Osteocyte (in vitro differentiated cells): ENCODE measurements around the gene MDP1. TPM values are rescaled to one million over a fixed set of nuclear protein-coding genes. Genes with fewer than 3 reads are reported as not detected.

Experiments used
- DNase-seq: peaks from one replicate; pipeline ENCODE4 v3.0.0; 2021; ENCODE audit warnings: mixed read lengths; ENCODE audit not compliant: unreplicated experiment; ENCODE audit errors: extremely low spot score
- H3K27ac Mint-ChIP-seq: one replicate; pipeline ENCODE4 v1.8.0; 2021; ENCODE audit warnings: mild to moderate bottlenecking, mixed read lengths; ENCODE audit not compliant: unreplicated experiment
- H3K27me3 Mint-ChIP-seq: one replicate; pipeline ENCODE4 v1.8.0; 2021; ENCODE audit warnings: mixed read lengths; ENCODE audit not compliant: unreplicated experiment
- H3K36me3 Mint-ChIP-seq: one replicate; pipeline ENCODE4 v1.8.0; 2021; ENCODE audit warnings: mixed read lengths; ENCODE audit not compliant: unreplicated experiment
- H3K4me1 Mint-ChIP-seq: one replicate; pipeline ENCODE4 v1.8.0; 2021; ENCODE audit warnings: mixed read lengths; ENCODE audit not compliant: unreplicated experiment
- H3K4me3 Mint-ChIP-seq: one replicate; pipeline ENCODE4 v1.8.0; 2021; ENCODE audit warnings: mild to moderate bottlenecking, moderate library complexity, mixed read lengths; ENCODE audit not compliant: unreplicated experiment
- H3K9me3 Mint-ChIP-seq: one replicate; pipeline ENCODE4 v1.8.0; 2021; ENCODE audit warnings: mixed read lengths; ENCODE audit not compliant: unreplicated experiment
- total RNA-seq: library from RNA; stranded (reverse); gene quantifications from 2 replicates; pipeline ENCODE4 v1.2.1, GENCODE V29; 2021
- TF ChIP-seq, protein P1 (sequence below): fragments of 200-600 bp; sonication (generic); IDR thresholded peaks from 2 replicates; pipeline ENCODE4 v1.5.0; 2021; ENCODE audit warnings: antibody characterized with exemption, mild to moderate bottlenecking, moderate library complexity

The MDP1 gene
- total RNA-seq, 1 donor from 2014 or later = 25.4 TPM

DNA sequence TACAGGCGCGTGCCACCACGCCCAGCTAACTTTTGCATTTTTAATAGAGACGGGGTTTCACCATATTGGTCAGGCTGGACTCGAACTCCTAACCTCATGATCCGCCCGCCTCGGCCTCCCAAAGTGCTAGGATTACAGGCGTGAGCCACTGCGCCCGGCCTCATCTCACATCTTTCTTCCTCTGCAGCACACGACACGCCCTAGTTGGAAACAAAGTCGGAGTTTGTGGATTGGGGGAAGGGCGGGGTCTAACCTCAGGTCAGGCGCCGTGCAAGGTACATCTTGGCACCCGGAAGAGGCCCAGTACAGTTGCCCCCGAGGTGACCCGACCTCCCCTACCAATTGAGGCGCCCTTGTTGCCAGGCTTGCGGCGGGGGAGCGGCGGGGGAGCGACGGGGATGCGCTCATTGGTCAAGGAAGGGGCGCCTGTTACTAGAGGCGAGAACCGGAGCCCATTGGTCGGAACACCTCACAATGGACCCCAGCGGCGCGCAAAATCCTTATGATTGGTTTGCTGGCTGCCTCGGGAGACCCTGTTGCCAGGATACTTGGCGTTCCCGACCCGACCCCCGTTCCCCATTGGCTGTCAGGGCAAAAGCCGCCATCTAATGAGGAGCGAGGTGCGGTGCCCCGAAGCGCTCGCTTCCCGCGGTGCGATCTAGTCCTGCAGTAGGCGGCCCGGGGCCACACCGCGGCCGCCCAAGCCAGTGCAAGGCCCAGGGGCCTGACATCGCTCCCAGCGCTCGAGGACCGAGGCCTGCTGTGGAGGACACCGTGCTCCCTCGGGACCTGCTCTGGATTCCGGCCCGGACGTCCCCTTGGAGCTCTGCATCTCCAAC, 44.2 kb downstream of the MDP1 start, which contains the start of gene REC8:
TSS of gene REC8 (plus strand) at position 659 of the 839 bp plus-strand sequence. CDS start 473 bp downstream, outside the sequence.
- Mint-ChIP-seq H3K9me3 (no peaks in the 10 kb centered on the region), H3K36me3 (peaks cover 19% of the 10 kb centered on the region), H3K4me3 (peak within 1 kb of the TSS; percentile 12), H3K27me3 (no peaks in the 10 kb centered on the region), H3K27ac (no peak within 1 kb of the TSS), H3K4me1 (peaks cover 4% of the 10 kb centered on the region)
- TF ChIP-seq, protein P1, sequence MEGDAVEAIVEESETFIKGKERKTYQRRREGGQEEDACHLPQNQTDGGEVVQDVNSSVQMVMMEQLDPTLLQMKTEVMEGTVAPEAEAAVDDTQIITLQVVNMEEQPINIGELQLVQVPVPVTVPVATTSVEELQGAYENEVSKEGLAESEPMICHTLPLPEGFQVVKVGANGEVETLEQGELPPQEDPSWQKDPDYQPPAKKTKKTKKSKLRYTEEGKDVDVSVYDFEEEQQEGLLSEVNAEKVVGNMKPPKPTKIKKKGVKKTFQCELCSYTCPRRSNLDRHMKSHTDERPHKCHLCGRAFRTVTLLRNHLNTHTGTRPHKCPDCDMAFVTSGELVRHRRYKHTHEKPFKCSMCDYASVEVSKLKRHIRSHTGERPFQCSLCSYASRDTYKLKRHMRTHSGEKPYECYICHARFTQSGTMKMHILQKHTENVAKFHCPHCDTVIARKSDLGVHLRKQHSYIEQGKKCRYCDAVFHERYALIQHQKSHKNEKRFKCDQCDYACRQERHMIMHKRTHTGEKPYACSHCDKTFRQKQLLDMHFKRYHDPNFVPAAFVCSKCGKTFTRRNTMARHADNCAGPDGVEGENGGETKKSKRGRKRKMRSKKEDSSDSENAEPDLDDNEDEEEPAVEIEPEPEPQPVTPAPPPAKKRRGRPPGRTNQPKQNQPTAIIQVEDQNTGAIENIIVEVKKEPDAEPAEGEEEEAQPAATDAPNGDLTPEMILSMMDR = no peak
- DNase-seq = no peak

DNA sequence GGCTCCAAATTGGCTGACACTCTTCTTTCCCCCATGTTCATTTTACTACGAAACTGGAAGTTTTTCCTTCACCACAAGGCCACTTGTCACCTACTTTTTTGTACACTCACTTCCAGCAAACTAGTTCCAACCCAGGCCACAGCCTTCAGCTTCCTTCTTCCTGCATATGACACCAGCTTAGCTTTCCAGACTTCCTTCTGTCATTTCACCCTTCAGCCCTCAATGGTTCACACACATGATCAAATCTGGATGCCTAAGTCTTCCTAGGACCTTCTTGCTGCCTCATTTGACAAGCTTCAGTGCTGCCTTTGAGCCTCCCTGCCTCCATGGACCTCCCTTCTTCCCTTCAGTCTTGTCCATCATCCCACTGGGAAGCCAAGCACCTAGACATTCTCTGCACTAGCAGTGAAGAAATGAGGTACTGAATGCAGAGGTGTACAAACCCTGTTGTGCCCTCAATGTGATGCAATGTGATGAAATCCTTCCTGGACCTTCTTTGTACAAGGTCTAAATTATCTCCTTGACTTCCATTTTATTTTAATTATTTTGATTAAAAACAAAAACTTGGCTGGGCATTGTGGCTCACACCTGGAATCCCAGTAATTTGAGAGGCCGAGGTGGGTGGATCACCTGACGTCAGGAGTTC, 48.3 kb downstream of the MDP1 start:
- peaks cover 45% of the 10 kb centered on the region for H3K36me3 Mint-ChIP-seq
- H3K27me3 Mint-ChIP-seq = no peaks in the 10 kb centered on the region
- H3K4me1 Mint-ChIP-seq = peaks cover 12% of the 10 kb centered on the region
- peak overlapping the region; percentile 63 for H3K27ac Mint-ChIP-seq
- H3K9me3 Mint-ChIP-seq = no peaks in the 10 kb centered on the region
- DNase-seq = no peak
- H3K4me3 Mint-ChIP-seq = no peak overlapping the region
- TF ChIP-seq, protein P1 = no peak

DNA sequence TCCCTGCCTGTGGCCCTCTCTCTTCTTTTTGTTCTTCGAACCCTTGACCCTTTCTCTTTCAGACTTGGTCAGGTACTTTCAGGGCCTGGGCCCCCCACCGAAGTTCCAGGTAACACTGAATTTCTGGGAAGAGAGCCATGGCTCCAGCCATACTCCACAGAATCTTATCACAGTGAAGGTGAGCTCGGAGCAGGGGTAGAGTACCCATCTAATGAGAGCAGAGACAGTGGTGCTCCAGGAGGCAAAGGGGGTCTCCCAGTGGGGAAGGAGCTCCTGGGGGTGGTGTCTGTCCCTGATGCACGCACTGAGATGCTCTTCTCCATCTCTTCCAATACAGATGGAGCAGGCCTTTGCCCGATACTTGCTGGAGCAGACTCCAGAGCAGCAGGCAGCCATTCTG, 50.1 kb downstream of the MDP1 start:
- Mint-ChIP-seq H3K4me1 (peaks cover 23% of the 10 kb centered on the region), H3K36me3 (peaks cover 50% of the 10 kb centered on the region), H3K9me3 (no peaks in the 10 kb centered on the region), H3K4me3 (no peak overlapping the region), H3K27ac (no peak overlapping the region), H3K27me3 (no peaks in the 10 kb centered on the region)
- DNase-seq = no peak
- TF ChIP-seq, protein P1 = no peak

DNA sequence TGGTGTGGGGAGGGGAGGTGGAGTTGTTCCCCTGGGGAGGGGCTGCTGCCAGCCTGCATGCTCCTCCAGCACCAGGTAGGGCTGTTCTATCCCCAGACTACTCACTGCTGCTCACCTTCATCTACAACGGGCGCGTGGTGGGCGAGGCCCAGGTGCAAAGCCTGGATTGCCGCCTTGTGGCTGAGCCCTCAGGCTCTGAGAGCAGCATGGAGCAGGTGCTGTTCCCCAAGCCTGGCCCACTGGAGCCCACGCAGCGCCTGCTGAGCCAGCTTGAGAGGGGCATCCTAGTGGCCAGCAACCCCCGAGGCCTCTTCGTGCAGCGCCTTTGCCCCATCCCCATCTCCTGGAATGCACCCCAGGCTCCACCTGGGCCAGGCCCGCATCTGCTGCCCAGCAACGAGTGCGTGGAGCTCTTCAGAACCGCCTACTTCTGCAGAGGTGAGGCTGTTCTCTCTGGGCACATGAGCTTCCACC, 51.3 kb downstream of the MDP1 start:
- Mint-ChIP-seq H3K4me1 (peaks cover 25% of the 10 kb centered on the region), H3K4me3 (no peak overlapping the region), H3K9me3 (no peaks in the 10 kb centered on the region), H3K27me3 (no peaks in the 10 kb centered on the region), H3K36me3 (peaks cover 45% of the 10 kb centered on the region), H3K27ac (no peak overlapping the region)
- no peak for DNase-seq
- TF ChIP-seq, protein P1 = no peak

Other genes with a start within 250 kb of the MDP1 start
- gene DHRS4L2, start 227.1 kb downstream of the MDP1 start, total RNA-seq = 15.9 and 17.1 TPM in 2 replicates
- 0.31 and 0.35 TPM in 2 replicates for gene CARMIL3, start 164.1 kb downstream of the MDP1 start, total RNA-seq
- gene CPNE6, start 144.5 kb downstream of the MDP1 start, total RNA-seq = not detected in 2 replicates
- gene PCK2, start 121.8 kb downstream of the MDP1 start, total RNA-seq = 66.0 and 75.1 TPM in 2 replicates
- gene DCAF11, start 101.3 kb downstream of the MDP1 start, total RNA-seq = 50.2 and 52.8 TPM in 2 replicates
- gene NRL, start 101.1 kb downstream of the MDP1 start, total RNA-seq = 1.2 and 1.9 TPM in 2 replicates
- 0.63 and 0.73 TPM in 2 replicates for gene FITM1, start 85.4 kb downstream of the MDP1 start, total RNA-seq
- 154 and 156 TPM in 2 replicates for gene PSME1, start 79.9 kb downstream of the MDP1 start, total RNA-seq
- 13.6 and 15.6 TPM in 2 replicates for gene EMC9, start 74.5 kb downstream of the MDP1 start, total RNA-seq
- 86.2 and 91.8 TPM in 2 replicates for gene PSME2, start 69.5 kb downstream of the MDP1 start, total RNA-seq
- gene RNF31, start 68.6 kb downstream of the MDP1 start, total RNA-seq = 65.9 and 66.5 TPM in 2 replicates
- gene IRF9, start 54.8 kb downstream of the MDP1 start, total RNA-seq = 58.9 and 62.5 TPM in 2 replicates
- gene REC8, start 44.0 kb downstream of the MDP1 start, total RNA-seq = 8.1 and 11.5 TPM in 2 replicates
- gene IPO4, start 27.2 kb downstream of the MDP1 start, total RNA-seq = 34.6 and 36.5 TPM in 2 replicates
- gene TM9SF1, start 20.6 kb downstream of the MDP1 start, total RNA-seq = 69.5 and 81.8 TPM in 2 replicates
- not detected in 2 replicates for gene TSSK4, start 10.4 kb downstream of the MDP1 start, total RNA-seq
- gene CHMP4A, start 2.6 kb downstream of the MDP1 start, total RNA-seq = 38.1 and 45.3 TPM in 2 replicates
- 158 and 164 TPM in 2 replicates for gene NEDD8, start 16.3 kb upstream of the MDP1 start, total RNA-seq
- 61.7 and 68.7 TPM in 2 replicates for gene GMPR2, start 16.9 kb upstream of the MDP1 start, total RNA-seq
- 69.2 and 75.7 TPM in 2 replicates for gene TINF2, start 26.6 kb upstream of the MDP1 start, total RNA-seq
- 2.1 and 2.3 TPM in 2 replicates for gene TGM1, start 47.1 kb upstream of the MDP1 start, total RNA-seq
- gene RABGGTA, start 55.5 kb upstream of the MDP1 start, total RNA-seq = 26.1 and 30.8 TPM in 2 replicates
- gene DHRS1, start 83.7 kb upstream of the MDP1 start, total RNA-seq = 24.6 and 27.0 TPM in 2 replicates
- gene NOP9, start 83.8 kb upstream of the MDP1 start, total RNA-seq = 27.8 and 28.2 TPM in 2 replicates
- not detected in 2 replicates for gene CIDEB, start 91.9 kb upstream of the MDP1 start, total RNA-seq
- gene LTB4R2, start 94.1 kb upstream of the MDP1 start, total RNA-seq = 12.5 and 14.9 TPM in 2 replicates
- gene LTB4R, start 95.4 kb upstream of the MDP1 start, total RNA-seq = 10.0 and 11.3 TPM in 2 replicates
- 25.3 and 26.5 TPM in 2 replicates for gene ADCY4, start 119.0 kb upstream of the MDP1 start, total RNA-seq
- gene RIPK3, start 123.9 kb upstream of the MDP1 start, total RNA-seq = 0.78 and 1.3 TPM in 2 replicates
- gene NFATC4, start 152.1 kb upstream of the MDP1 start, total RNA-seq = 197 and 223 TPM in 2 replicates
- gene NYNRIN, start 182.9 kb upstream of the MDP1 start, total RNA-seq = 39.6 and 40.2 TPM in 2 replicates
- gene CBLN3, start 213.6 kb upstream of the MDP1 start, total RNA-seq = 5.5 and 6.1 TPM in 2 replicates
- gene KHNYN, start 213.9 kb upstream of the MDP1 start, total RNA-seq = 59.9 and 60.9 TPM in 2 replicates
- gene SDR39U1, start 226.7 kb upstream of the MDP1 start, total RNA-seq = 53.9 and 54.6 TPM in 2 replicates